H1 (cell line): ENCODE data around the gene NT5DC1. TPM values are rescaled to one million over a fixed set of nuclear protein-coding genes. Genes with fewer than 3 reads are reported as not detected.

Experiments
- CTCF ChIA-PET: fragments of 300-600 bp; sonication (Branson Sonifier 250); formaldehyde crosslinking; loops from one replicate; lab custom pipeline; 2021; ENCODE audit not compliant: partially characterized antibody; lab: Charles Lee
- POLR2A ChIA-PET: fragments of 300-600 bp; sonication (Branson Sonifier 250); formaldehyde crosslinking; loops from one replicate; lab custom pipeline; 2021; ENCODE audit warnings: inconsistent platforms; ENCODE audit not compliant: partially characterized antibody; lab: Charles Lee
- DNase-seq, 2 experiments: peaks; one replicate each; pipeline versions ENCODE4 v3.0.0 to v3.0.0-alpha.2; 2010 to 2022; ENCODE audit warnings: low spot score in 2 of 2, low read depth in 1 of 2, mixed read lengths in 1 of 2
- FAIRE-seq: peaks from 2 replicates; lab custom pipeline; 2011; peaks lifted over from hg19 to GRCh38; lab: Jason Lieb, UNC
- H2AFZ ChIP-seq: 2 replicates; pipeline ENCODE4 v1.8.1; 2012; ENCODE audit warnings: low read length, inconsistent platforms
- H2AK5ac ChIP-seq: 2 replicates; pipeline ENCODE4 v1.6.1; 2013; ENCODE audit warnings: low read depth, low read length
- H2BK120ac ChIP-seq: replicated peaks from 2 replicates; pipeline ENCODE3; 2013; ENCODE audit warnings: low read depth, low read length, inconsistent platforms
- H2BK12ac ChIP-seq: 2 replicates; pipeline ENCODE4 v1.6.1; 2013; ENCODE audit warnings: low read depth, low read length
- H2BK15ac ChIP-seq: 2 replicates; pipeline ENCODE4 v1.6.1; 2013; ENCODE audit warnings: low read length
- H2BK20ac ChIP-seq: 2 replicates; pipeline ENCODE4 v1.6.1; 2013; ENCODE audit warnings: low read length
- H2BK5ac ChIP-seq: 2 replicates; pipeline ENCODE4 v1.6.1; 2013; ENCODE audit warnings: low read depth, low read length
- H3K14ac ChIP-seq: 2 replicates; pipeline ENCODE4 v1.6.1; 2013; ENCODE audit warnings: inconsistent platforms; ENCODE audit not compliant: insufficient read length
- H3K18ac ChIP-seq: 2 replicates; pipeline ENCODE4 v1.6.1; 2013; ENCODE audit warnings: low read length; ENCODE audit errors: extremely low read depth
- H3K23ac ChIP-seq: 2 replicates; pipeline ENCODE4 v1.6.1; 2013; ENCODE audit warnings: inconsistent platforms; ENCODE audit not compliant: insufficient read length
- H3K23me2 ChIP-seq: 2 replicates; pipeline ENCODE4 v1.6.1; 2013; ENCODE audit warnings: low read depth, low read length
- H3K27ac ChIP-seq: 2 replicates; pipeline ENCODE4 v1.6.1; 2011; ENCODE audit warnings: low read depth, low read length, inconsistent platforms
- H3K27me3 ChIP-seq, 4 experiments: replicated peaks in 1 of 4; 1 replicate in 1 of 4; 2 replicates in 3 of 4; pipeline versions ENCODE4 v1.6.1 to v1.8.1; 2011 to 2013; ENCODE audit warnings: low read length in 3 of 4, mild to moderate bottlenecking in 3 of 4, inconsistent platforms in 2 of 4, mixed read lengths in 2 of 4, moderate library complexity in 1 of 4; ENCODE audit not compliant: control insufficient read depth in 3 of 4, insufficient read depth in 3 of 4; ENCODE audit errors: extremely low read depth in 1 of 4
- H3K36me3 ChIP-seq, 4 experiments: 2 replicates each; pipeline versions ENCODE4 v1.6.1 to v1.8.1; 2011 to 2013; ENCODE audit warnings: mild to moderate bottlenecking in 4 of 4, low read length in 3 of 4, moderate library complexity in 2 of 4, control low read depth in 1 of 4, inconsistent platforms in 1 of 4; ENCODE audit not compliant: insufficient read depth in 4 of 4, control insufficient read depth in 2 of 4
- H3K4ac ChIP-seq: replicated peaks from 2 replicates; pipeline ENCODE3; 2013; ENCODE audit warnings: low read length, low read depth, mixed read lengths, inconsistent platforms; ENCODE audit not compliant: insufficient read length
- H3K4me1 ChIP-seq, 4 experiments: replicated peaks in 1 of 4; 1 replicate in 1 of 4; 2 replicates in 3 of 4; pipeline versions ENCODE4 v1.6.1 to v1.8.1; 2011 to 2013; ENCODE audit warnings: low read length in 3 of 4, inconsistent platforms in 2 of 4, mixed read lengths in 1 of 4; ENCODE audit not compliant: insufficient read depth in 4 of 4, control insufficient read depth in 3 of 4
- H3K4me2 ChIP-seq, 2 experiments: 2 replicates each; pipeline versions ENCODE4 v1.6.1 to v1.8.1; 2011 to 2013; ENCODE audit warnings: low read depth in 2 of 2, low read length in 2 of 2, control low read depth in 1 of 2, inconsistent platforms in 1 of 2, mild to moderate bottlenecking in 1 of 2; ENCODE audit not compliant: insufficient read depth in 1 of 2
- H3K4me3 ChIP-seq, 4 experiments: fragments of 200-600, 300-600 bp in 1 of 4; sonication (generic), shearing (Covaris generic), sonication (Bioruptor Twin) in 1 of 4; 2 replicates each; pipeline versions ENCODE4 v1.5.1 to v1.8.1; 2011 to 2016; ENCODE audit warnings: low read length in 4 of 4, low read depth in 3 of 4, control low read depth in 2 of 4, inconsistent platforms in 2 of 4, mild to moderate bottlenecking in 2 of 4, mixed read lengths in 1 of 4, moderate library complexity in 1 of 4; ENCODE audit not compliant: insufficient read depth in 2 of 4; ENCODE audit errors: extremely low read depth in 1 of 4
- H3K56ac ChIP-seq: replicated peaks from 2 replicates; pipeline ENCODE3; 2013; ENCODE audit warnings: low read depth, mild to moderate bottlenecking, mixed read lengths, low read length, inconsistent platforms; ENCODE audit not compliant: insufficient read length
- H3K79me1 ChIP-seq: 2 replicates; pipeline ENCODE4 v1.6.1; 2013; ENCODE audit warnings: low read depth, low read length, control low read depth
- H3K79me2 ChIP-seq, 2 experiments: 2 replicates each; pipeline versions ENCODE4 v1.6.1 to v1.8.1; 2012 to 2013; ENCODE audit warnings: low read length in 2 of 2, mild to moderate bottlenecking in 2 of 2, inconsistent platforms in 1 of 2; ENCODE audit not compliant: insufficient read depth in 2 of 2, control insufficient read depth in 1 of 2
- H3K9ac ChIP-seq, 4 experiments: replicated peaks in 1 of 4; 1 replicate in 1 of 4; 2 replicates in 3 of 4; pipeline versions ENCODE4 v1.6.1 to v1.8.1; 2011 to 2013; ENCODE audit warnings: low read depth in 3 of 4, low read length in 3 of 4, control low read depth in 2 of 4, mild to moderate bottlenecking in 2 of 4, moderate library complexity in 2 of 4, inconsistent platforms in 1 of 4; ENCODE audit errors: extremely low read depth in 1 of 4
- H3K9me3 ChIP-seq, 2 experiments: 2 replicates each; pipeline versions ENCODE4 v1.6.1 to v1.8.1; 2012 to 2013; ENCODE audit warnings: mild to moderate bottlenecking in 2 of 2, moderate library complexity in 2 of 2, control low read depth in 1 of 2, inconsistent platforms in 1 of 2, low read depth in 1 of 2, low read length in 1 of 2, mixed read lengths in 1 of 2; ENCODE audit not compliant: insufficient read depth in 2 of 2
- H4K20me1 ChIP-seq, 2 experiments: replicated peaks in 1 of 2; 2 replicates each; pipeline versions ENCODE3 to v1.8.1; 2011 to 2013; ENCODE audit warnings: inconsistent platforms in 2 of 2, low read length in 2 of 2, mild to moderate bottlenecking in 1 of 2; ENCODE audit not compliant: insufficient read depth in 2 of 2, control insufficient read depth in 1 of 2
- H4K5ac ChIP-seq: 2 replicates; pipeline ENCODE4 v1.6.1; 2013; ENCODE audit warnings: low read length, low read depth, mixed read lengths, inconsistent platforms; ENCODE audit not compliant: insufficient read length
- H4K8ac ChIP-seq: 2 replicates; pipeline ENCODE4 v1.8.0; 2013; ENCODE audit warnings: mild to moderate bottlenecking, moderate library complexity, low read length, inconsistent platforms; ENCODE audit not compliant: insufficient read depth; ENCODE audit errors: extremely low read depth
- H4K91ac ChIP-seq: replicated peaks from 2 replicates; pipeline ENCODE3; 2013; ENCODE audit warnings: low read length, mixed read lengths, inconsistent platforms; ENCODE audit not compliant: insufficient read length
- CREB1 ChIP-seq: IDR thresholded peaks from 2 replicates; pipeline ENCODE4 v1.6.1; 2012; ENCODE audit warnings: inconsistent platforms
- ZNF274 ChIP-seq: IDR thresholded peaks from 2 replicates; pipeline ENCODE4 v1.7.0; 2012; ENCODE audit warnings: low read length, borderline replicate concordance; ENCODE audit errors: extremely low read depth
- WGBS, 2 experiments: shearing (Covaris generic) in 1 of 2; methylation state at CpG; one replicate each; pipeline versions ENCODE4 v1.1.6 to v1.1.7; 2013 to 2015; ENCODE audit warnings: low lambda C conversion rate in 2 of 2, mixed read lengths in 2 of 2, inconsistent platforms in 1 of 2, low coverage in 1 of 2, missing lambda C conversion rate in 1 of 2; ENCODE audit not compliant: insufficient replicate concordance in 2 of 2, insufficient coverage in 1 of 2, insufficient read length in 1 of 2; ENCODE audit errors: extremely low coverage in 1 of 2, missing lambda C conversion rate in 1 of 2; 5-methylcytosine and 5-hydroxymethylcytosine counted together
- polyA plus RNA-seq, 7 experiments: library from polyadenylated mRNA; depleted of rRNA in 3 of 7; stranded (reverse) in 5 of 7; unstranded in 2 of 7; fragments of >200 nt in 5 of 7; fragments of 200-250 nt in 2 of 7; gene quantifications; 1 replicate in 5 of 7; 2 replicates in 1 of 7; 4 replicates in 1 of 7; pipeline versions ENCODE4 v1.2.1 to v1.2.3, GENCODE V29; 2011 to 2013; ENCODE audit warnings: missing spikeins in 2 of 7, mixed read lengths in 2 of 7
- total RNA-seq: library from RNA; stranded (reverse); fragmentation: NEBNext Ultra II Directional; extraction: Animal tissue kit (Norgen Biotek cat#: 25700); gene quantifications from 2 replicates; pipeline ENCODE4 v1.2.1, GENCODE V29; 2021

The NT5DC1 gene
- total and polyA plus RNA-seq, 2 of the 8 experiments (the other 6 are each of a cell fraction or from before 2014, with no cell fraction given) = 25.3 to 72.7 TPM

DNA sequence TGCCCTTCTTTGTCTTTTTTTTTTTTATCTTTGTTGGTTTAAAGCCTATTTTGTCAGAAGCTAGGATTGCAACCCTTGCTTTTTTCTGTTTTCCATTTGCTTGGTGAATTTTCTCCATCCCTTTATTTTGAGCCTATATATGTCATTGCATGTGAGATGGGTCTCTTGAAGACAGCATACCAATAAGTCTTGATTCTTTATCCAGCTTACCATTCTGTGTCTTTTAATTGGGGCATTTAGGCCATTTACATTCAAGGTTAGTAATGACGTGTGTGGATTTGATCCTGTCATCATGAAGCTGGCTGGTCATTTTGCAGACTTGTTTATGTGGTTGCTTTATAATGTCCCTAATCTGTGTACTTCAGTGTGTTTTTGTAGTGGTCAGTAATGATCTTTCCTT, 162.7 kb downstream of the NT5DC1 start:
- Histone ChIP-seq H3K79me2 (no peaks in the 10 kb centered on the region), H3K18ac (no peak overlapping the region), H3K4me3 (no peak overlapping the region), H3K4me1 (no peaks in the 10 kb centered on the region), H3K79me1 (no peaks in the 10 kb centered on the region; the same call in 1 of the 2 replicates), H3K4ac (no peak overlapping the region), H4K91ac (no peak overlapping the region), H2BK15ac (no peak overlapping the region), H2BK20ac (no peak overlapping the region), H2BK12ac (no peak overlapping the region), H3K56ac (no peak overlapping the region), H2BK5ac (no peak overlapping the region), H3K27me3 (no peaks in the 10 kb centered on the region), H4K5ac (no peak overlapping the region), H3K9me3 (no peaks in the 10 kb centered on the region), H3K23me2 (no peaks in the 10 kb centered on the region), H3K36me3 (no peaks in the 10 kb centered on the region; a peak in 1 of 8 replicates), H2AK5ac (no peak overlapping the region), H4K20me1 (peaks cover 0 to 3% of the 10 kb centered on the region in 2 experiments), H2AFZ (no peak overlapping the region), H3K14ac (no peak overlapping the region), H3K23ac (no peak overlapping the region), H2BK120ac (no peak overlapping the region), H3K27ac (no peak overlapping the region), H4K8ac (no peak overlapping the region), H3K4me2 (no peak overlapping the region), H3K9ac (no peak overlapping the region)
- FAIRE-seq (no peak), DNase-seq (no peak)
- ChIA-PET POLR2A (no interaction called here), CTCF (no interaction called here)
- WGBS, 2 experiments = 100% methylated on average over 1 of the region's 1 CpG; no CpG with 5 or more reads in 1 of the 2 experiments
- TF ChIP-seq ZNF274 (no peak), CREB1 (no peak)
